HS-5 (cell line): ENCODE data around the gene AXIN1.
"Not testable (repeated sequence)": the region's sequence is repeated elsewhere in the genome, so short reads cannot be mapped to it uniquely, and the experiment has no call there.

Experiments
- DNase-seq: peaks from one replicate; pipeline ENCODE4 v3.0.0-alpha.2; 2012; ENCODE audit warnings: low read depth

The AXIN1 gene

DNA sequence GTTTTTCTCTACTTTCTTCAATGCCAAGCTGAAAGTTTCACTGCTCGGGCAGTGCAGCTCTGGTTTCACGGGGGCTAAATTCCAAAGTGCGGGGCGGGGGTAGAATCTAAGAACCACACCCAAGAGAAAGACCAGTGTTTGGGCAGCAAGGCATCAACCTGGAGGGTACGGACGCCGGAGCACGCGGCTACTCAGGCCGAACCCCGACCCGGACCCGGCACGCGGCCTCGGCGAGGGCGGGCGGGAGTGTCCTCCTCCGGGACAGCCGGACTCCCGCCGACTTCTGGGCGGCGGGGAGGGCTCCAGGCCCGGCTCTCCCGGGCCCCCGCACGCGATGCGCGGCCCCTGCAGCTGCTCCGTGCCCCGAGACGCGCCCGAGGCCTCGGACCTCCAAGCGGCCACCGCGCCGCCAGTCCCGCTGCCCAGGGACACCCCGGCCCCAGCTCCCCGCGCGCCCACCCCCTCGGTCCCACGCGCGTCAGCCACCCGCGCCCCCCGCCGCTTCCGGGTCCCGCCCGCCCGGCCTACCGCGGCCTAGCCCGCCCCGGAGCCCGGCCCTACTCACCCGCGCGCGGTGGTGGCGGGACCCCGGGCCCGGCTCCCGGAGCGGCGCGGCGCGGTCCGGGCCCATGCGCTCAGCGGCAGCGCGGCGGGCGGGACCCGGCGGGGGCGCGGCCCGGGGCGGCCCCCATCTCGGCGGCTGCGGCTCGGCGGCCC, 561 bp downstream of the AXIN1 start:
- no peak for DNase-seq

DNA sequence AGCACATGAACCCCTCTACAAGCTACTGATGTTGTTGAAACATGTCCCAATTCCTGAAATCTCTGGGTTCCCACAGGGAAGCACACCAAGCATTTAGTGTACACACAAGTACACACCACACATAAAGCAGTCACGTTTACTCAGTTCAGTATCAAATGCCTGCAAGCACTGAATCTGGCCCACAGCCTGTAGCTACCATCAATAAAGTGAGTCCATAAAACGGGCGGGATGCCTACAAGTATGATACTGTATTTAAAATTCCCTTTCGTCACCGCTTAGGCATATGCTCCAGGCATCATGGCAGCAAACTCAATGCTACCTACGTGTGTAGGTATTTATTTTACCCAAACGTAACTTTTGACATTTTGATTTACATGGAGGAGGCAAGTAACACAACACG, 2.3 kb downstream of the AXIN1 start:
- no peak for DNase-seq

DNA sequence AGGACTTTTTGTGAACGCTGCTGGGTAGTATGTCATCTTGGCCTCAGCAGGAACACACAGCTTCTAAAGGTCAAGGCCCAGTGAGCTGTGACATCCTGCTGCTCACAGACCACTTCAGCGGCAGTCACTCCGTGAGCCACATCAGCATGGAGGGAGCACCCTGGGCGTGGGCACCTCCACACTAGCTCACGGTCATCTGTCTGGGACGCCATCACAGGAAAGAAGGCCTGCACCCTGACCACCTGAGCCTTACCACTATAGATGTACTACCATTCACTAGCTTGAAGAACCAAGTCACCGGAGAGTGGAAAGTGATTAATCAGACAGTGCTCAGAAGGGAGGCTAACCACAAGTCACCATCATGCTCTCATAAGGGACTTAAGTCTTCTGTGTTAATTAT, 3.3 kb downstream of the AXIN1 start:
- DNase-seq: no peak

DNA sequence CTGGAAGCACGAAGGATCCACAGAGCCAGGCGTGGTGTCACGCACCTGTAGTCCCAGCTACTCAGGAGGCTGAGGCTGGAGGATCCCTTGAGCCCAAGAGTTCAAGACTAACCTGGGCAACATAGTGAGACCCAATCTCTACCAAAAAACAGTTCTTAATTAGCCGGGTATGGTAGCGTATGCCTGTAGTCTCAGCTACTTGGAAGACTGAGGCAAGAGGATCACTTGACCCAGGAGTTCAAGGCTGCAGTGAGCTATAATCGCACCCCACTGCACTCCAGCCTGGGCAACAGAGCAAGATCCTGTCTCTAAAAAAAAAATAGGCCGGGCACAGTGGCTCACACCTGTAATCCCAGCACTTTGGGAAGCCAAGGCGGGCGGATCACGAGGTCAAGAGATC, 4.0 kb downstream of the AXIN1 start:
- DNase-seq: not testable (repeated sequence)

DNA sequence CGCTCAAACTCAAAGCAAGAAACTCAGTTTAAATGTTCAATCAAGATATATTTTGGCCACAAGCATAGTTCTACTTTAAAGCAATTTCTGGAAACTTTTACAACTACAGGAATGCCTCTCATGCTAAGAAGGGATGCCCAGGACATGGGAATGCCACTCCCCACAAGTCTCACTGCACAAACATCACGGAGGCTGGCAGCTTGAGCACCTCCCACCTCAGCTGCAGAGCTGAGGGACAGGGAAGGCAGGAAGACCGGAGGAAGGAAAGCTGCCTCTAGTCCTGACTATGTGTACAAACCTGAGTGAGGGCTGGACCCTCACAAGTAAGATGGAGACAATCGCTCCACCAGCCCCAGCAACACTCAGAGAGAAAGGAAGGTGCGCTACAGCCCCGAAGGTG, 5.3 kb downstream of the AXIN1 start:
- DNase-seq: no peak

DNA sequence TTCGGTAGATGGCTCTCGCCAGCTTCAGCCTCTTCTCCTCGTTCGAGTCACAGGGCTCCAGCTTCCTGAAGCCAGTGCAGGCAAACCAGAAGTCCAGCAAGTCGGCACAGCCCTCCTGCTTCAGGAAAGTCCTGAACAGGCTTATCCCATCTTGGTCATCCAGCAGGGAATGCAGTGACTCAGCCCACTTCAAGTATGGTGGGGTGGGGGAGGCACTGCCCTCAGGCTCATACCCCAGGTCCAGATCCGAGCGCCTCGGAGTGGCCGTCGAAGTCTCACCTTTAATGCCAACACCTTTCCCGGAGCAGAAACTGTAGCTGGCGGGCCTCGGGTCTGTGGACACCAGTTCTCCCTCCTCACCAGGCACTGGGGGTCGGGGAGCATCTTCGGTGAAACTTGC, 5.9 kb downstream of the AXIN1 start:
- DNase-seq: no peak

GRCh38 chr16:345772-346171, 6.8 kb downstream of the AXIN1 start:
- no peak for DNase-seq

DNA sequence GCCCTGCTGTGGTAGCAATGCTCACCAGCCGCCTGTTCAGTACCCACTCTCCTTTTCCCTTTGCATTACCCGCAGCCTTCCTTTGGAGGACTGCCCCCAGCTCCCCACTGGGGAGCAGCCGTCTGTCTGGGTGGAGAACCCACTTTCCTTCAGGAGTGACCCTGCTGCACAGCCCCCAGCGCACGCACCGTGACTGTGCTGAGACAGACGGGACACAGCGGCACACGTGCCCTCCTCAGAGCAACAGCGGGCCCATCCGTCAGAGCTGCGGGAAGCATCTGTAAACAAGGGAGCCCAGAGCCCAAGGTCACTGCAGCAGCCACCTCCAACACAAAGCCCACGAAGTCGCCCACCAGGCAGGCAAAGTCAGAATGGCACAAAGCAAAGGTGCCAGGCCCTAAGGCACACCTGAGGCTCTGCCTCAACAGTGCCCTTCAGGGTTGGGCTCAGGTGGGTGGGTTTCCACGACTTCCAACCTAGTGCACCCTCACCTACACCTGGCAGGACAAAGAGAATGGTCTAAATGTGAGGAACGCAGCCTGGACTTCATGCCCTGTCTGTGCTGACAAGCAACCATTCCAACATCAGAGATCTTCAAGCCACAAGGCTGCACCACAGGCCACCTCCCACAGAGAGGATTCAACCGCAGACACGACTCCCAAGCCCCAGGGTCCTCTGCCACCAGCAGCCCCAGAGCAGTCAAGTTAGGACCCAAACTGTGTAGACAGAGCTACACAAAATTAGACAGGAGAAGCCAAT, 9.9 kb downstream of the AXIN1 start:
- DNase-seq: no peak

GRCh38 chr16:341974-342336, 10.6 kb downstream of the AXIN1 start:
- DNase-seq: not testable (repeated sequence)

GRCh38 chr16:341095-341973, 11.2 kb downstream of the AXIN1 start:
- DNase-seq: not testable (repeated sequence)

- DNase-seq: no peak
These were observed 12.0 kb downstream of the AXIN1 start for GRCh38 chr16:340370-341091.

GRCh38 chr16:339680-340079, 12.8 kb downstream of the AXIN1 start:
- DNase-seq: no peak

- DNase-seq: no peak
These were observed 14.4 kb downstream of the AXIN1 start for GRCh38 chr16:337975-338575.

GRCh38 chr16:337437-337836, 15.1 kb downstream of the AXIN1 start:
- DNase-seq: no peak

DNA sequence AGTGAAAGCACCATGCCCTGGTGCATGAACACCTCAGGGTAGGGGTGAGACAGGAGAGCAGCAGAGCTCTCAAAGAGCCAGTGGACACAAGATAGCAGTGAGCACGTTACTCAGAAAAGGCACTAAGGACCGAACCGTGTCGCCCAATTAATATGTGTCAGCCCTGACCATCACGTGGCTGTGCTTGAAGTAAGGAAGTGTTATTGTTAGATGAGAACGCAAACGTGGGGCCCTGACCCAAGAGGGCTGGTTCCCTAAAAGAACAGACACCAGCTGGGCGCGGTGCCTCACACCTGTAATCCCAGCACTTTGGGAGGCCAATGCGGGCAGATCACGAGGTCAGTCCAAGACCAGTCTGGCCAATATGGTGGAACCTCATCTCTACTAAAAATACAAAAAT, 16.3 kb downstream of the AXIN1 start:
- DNase-seq: no peak

GRCh38 chr16:334861-335632, 17.5 kb downstream of the AXIN1 start:
- DNase-seq: not testable (repeated sequence)

- DNase-seq: not testable (repeated sequence)
These were observed 18.2 kb downstream of the AXIN1 start for GRCh38 chr16:334164-334832.

GRCh38 chr16:333406-334094, 19.0 kb downstream of the AXIN1 start:
- DNase-seq: no peak

- not testable (repeated sequence) for DNase-seq
These were observed 21.2 kb downstream of the AXIN1 start for GRCh38 chr16:331181-331814.
